Fibroblast of villous mesenchyme (primary cell): ENCODE results near the gene PARP8. TPM values are rescaled to one million over a fixed set of nuclear protein-coding genes. Genes with fewer than 3 reads are reported as not detected.

ENCODE experiments used
- DNase-seq: peaks from one replicate; pipeline ENCODE4 v3.0.0-alpha.2; 2010; ENCODE audit warnings: low read depth
- H3K4me3 ChIP-seq: 2 replicates; pipeline ENCODE4 v1.5.1; 2011; ENCODE audit warnings: low read depth, mild to moderate bottlenecking, low read length
- total RNA-seq: library from RNA; depleted of rRNA; stranded (reverse); fragments of >200 nt; gene quantifications from 2 replicates; pipeline ENCODE4 v1.2.3, GENCODE V29; 2012
- TF ChIP-seq, protein P1 (sequence below): IDR thresholded peaks from 2 replicates; pipeline ENCODE4 v1.5.1; 2012; ENCODE audit warnings: low read depth, mild to moderate bottlenecking, low read length; ENCODE audit not compliant: insufficient read depth

The PARP8 gene
- total RNA-seq, 1 donor = 12.5 TPM

DNA sequence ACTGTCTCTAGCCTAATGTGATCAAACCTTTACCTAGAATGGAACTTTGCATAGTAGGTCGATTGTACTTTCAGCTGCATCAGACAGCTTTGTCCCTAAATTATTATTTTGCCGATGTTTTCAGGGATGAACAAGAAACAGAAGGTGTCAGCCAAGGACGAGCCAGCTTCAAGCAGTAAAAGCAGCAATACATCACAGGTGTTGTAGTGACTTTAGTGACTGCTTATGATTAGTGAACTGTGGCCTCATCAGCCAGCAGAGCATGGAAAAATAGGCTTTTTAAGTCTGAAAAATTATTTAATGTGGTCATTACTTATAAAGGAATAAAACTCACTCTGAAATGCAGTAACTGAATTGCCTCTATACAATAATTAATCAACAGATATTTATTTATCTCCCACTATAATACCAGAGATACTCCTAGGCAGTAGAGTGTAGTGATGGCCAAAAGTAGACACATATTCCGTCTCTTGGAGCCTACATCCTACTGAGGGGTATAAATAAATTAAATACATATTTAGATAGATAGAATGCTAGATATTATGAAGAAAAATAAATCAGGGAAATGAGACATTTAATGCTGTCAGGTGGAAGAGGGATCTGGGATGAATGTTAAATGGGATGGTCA lies 166.3 kb downstream of the PARP8 start:
- no peak for DNase-seq
- H3K4me3 ChIP-seq = no peak overlapping the region
- TF ChIP-seq, protein P1, sequence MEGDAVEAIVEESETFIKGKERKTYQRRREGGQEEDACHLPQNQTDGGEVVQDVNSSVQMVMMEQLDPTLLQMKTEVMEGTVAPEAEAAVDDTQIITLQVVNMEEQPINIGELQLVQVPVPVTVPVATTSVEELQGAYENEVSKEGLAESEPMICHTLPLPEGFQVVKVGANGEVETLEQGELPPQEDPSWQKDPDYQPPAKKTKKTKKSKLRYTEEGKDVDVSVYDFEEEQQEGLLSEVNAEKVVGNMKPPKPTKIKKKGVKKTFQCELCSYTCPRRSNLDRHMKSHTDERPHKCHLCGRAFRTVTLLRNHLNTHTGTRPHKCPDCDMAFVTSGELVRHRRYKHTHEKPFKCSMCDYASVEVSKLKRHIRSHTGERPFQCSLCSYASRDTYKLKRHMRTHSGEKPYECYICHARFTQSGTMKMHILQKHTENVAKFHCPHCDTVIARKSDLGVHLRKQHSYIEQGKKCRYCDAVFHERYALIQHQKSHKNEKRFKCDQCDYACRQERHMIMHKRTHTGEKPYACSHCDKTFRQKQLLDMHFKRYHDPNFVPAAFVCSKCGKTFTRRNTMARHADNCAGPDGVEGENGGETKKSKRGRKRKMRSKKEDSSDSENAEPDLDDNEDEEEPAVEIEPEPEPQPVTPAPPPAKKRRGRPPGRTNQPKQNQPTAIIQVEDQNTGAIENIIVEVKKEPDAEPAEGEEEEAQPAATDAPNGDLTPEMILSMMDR = no peak

DNA sequence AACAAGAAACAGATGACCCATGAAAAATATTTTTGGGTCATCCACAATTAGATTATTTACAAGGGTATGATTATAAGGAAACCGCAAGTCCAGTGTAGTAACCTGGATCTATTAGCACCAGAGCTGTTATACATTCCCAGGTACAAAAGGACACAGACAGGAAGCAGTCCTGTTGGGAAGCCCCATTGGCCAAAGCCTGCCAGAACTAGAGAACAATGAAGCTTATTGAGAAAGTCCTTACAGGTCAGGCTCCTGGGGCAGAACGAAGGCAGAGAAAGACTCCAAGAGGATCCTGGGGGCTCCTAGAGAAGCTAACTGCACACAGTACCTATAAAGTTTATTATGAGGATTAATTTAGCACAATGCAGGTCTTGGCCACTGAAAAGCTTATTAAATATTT lies 169.9 kb downstream of the PARP8 start:
- TF ChIP-seq, protein P1 = no peak
- no peak overlapping the region for H3K4me3 ChIP-seq
- no peak for DNase-seq

DNA sequence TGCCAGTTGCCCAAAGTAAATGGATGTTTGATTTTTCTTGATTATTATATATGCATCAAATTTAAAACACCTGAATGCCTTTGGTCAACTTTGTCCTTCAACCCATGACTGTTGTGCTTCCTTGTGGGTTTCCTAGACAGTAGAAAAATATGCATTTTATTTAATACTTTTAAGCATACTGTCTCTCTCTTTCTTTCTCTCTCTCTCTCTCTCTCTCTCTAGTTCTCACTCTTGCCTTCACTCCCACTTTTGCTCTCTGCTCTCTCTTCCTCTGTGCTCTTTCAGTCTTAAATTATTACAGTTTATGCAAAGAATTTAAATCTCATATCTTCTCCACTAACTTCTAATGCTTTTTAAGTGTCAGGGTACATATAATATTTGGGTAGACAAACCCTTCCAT lies 173.0 kb downstream of the PARP8 start:
- no peak overlapping the region for H3K4me3 ChIP-seq

DNA sequence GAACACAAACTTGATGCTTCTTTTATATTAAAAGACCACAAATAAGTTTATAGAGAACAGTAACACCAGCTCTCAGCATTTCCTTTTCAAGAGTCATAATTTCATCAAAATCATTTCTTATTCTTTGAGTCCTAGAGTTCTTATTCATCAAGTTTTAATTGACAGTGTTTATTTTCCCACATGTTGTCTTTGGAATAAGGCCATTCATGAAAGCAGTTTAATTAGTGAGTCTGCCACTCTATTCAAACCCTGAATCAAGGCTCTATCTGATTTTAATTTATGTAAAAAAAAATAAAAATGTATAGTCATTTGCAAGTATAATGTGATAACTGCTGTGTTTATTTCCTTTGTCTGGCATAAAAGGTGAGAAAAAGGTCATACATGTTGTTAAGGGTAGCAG lies 176.7 kb downstream of the PARP8 start:
- TF ChIP-seq, protein P1 = no peak
- H3K4me3 ChIP-seq = no peak overlapping the region
- no peak for DNase-seq

More for the DNA sequence above, 173.0 kb downstream of the PARP8 start:
- DNase-seq = no peak
- TF ChIP-seq, protein P1 = no peak

DNA sequence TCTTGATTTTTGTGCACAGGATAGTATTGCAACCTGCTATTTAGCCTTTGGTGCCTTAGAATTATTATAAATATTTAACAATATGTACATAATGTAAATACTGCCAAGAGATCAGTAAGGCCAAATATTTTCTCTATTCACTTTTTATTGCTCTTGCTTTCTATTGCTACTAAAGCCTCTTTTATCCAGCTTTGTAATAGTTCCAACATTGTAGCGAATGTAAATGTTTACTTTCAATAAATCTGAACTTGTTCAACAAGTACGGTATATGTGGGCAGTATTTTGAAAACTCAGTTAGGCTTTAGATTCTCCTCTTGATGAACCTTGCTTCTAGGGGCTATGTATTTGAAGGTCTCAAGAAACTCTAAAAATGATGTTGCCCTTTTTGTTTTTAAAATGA lies 179.8 kb downstream of the PARP8 start:
- TF ChIP-seq, protein P1 = no peak
- H3K4me3 ChIP-seq = no peak overlapping the region
- no peak for DNase-seq

DNA sequence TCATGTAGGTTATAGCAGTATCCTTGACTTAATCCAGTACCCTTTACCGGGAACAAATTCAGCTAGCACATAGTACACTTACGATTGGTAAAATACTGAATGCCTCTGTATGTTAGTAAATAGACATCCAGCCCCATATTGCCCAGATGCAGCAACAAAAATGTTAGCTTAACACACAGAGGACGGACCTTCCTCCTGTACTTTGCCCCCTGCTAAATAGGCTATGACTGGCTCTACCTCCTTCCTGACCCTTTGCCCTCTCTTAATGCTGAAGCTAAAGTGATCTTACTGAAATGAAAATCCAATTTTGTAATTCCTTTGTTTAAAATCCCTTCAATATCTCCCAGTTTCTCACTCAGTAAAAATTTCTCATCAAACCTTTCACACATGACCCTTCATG lies 183.1 kb downstream of the PARP8 start:
- TF ChIP-seq, protein P1 = no peak

DNA sequence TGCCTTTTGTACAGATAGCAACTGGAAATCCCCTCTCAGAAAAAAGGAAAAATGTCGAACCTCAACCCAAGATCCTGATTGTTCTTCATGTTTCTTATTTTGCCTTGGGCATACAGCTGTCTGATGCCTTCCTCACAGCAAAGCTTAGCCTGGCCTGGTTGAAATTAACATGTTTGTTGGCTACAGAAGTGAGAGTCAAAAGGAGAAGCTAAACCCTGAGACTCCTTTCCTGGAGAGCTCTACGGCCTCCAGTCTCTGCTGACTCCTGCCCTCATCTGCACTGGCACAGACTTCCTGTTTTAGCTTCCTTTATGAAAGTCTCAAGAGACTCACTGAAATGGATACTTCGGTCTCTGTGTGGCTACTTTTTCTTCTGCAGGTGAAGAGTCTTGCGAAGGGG lies 186.7 kb downstream of the PARP8 start:
- TF ChIP-seq, protein P1 = no peak
- no peak overlapping the region for H3K4me3 ChIP-seq
- DNase-seq = no peak

More for the DNA sequence above, 183.1 kb downstream of the PARP8 start:
- DNase-seq = no peak
- no peak overlapping the region for H3K4me3 ChIP-seq
